Measurements from ENCODE around the gene SEPTIN5. TPM values are rescaled to one million over a fixed set of nuclear protein-coding genes. Genes with fewer than 3 reads are reported as not detected.

SEPTIN5 gene
- polyA plus RNA-seq, 2 of the 4 experiments (the other 2 are of a cell fraction) = 4.6 to 12.6 TPM

DNA sequence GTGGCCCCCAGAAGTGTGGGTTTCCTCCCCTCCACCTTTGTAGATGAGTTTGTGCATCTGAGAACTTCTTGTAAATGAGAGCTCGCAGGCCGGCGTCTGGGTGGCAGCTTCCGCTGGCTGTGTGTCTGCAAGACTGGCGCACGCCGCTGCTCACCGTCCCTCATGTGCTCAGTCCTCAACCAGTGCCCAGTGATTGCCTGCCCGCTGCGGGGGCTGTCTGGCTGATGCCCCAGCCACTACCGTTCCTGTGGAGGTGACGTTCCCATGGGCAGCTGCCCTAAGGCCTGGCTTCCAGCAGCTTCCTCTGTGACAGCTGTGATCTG is 55.1 kb downstream of the SEPTIN5 start:
- H3K4me2 ChIP-seq = no peak overlapping the region
- CTCF ChIA-PET = interaction anchor here (1.5 kb wide), 1 partner anchor 39 kb away, joined by 8 read pairs; no protein-coding TSS in a partner anchor
- H3K4me1 ChIP-seq = no peaks in the 10 kb centered on the region
- no peak for DNase-seq (ENCODE audit: low read depth in 1 of 2, low spot score in 1 of 2)
- no peak for FAIRE-seq
- H3K9me3 ChIP-seq = no peaks in the 10 kb centered on the region
- TF ChIP-seq KDM5A (IDR thresholded peaks at IDR 0.05) = no peak
- no peak for TF ChIP-seq NFE2L2 (conservative IDR thresholded peaks at IDR 0.05; ENCODE audit: low read length)
- no peak for TF ChIP-seq HDAC2 (IDR thresholded peaks at IDR 0.05)
- no peak for TF ChIP-seq GATA3 (IDR thresholded peaks at IDR 0.05; ENCODE audit: borderline replicate concordance)
- no peak for TF ChIP-seq FOXS1 (CRISPR knock-in tag; IDR thresholded peaks at IDR 0.05)
- TF ChIP-seq, protein P1, sequence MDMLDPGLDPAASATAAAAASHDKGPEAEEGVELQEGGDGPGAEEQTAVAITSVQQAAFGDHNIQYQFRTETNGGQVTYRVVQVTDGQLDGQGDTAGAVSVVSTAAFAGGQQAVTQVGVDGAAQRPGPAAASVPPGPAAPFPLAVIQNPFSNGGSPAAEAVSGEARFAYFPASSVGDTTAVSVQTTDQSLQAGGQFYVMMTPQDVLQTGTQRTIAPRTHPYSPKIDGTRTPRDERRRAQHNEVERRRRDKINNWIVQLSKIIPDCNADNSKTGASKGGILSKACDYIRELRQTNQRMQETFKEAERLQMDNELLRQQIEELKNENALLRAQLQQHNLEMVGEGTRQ (IDR thresholded peaks at IDR 0.05) = no peak
- TF ChIP-seq JUN (IDR thresholded peaks at IDR 0.05) = no peak
- TF ChIP-seq EHMT2 (IDR thresholded peaks at IDR 0.05; ENCODE audit: low read depth) = no peak
- TF ChIP-seq HOXA7 (CRISPR knock-in tag; IDR thresholded peaks at IDR 0.05) = no peak
- TF ChIP-seq, protein P2, sequence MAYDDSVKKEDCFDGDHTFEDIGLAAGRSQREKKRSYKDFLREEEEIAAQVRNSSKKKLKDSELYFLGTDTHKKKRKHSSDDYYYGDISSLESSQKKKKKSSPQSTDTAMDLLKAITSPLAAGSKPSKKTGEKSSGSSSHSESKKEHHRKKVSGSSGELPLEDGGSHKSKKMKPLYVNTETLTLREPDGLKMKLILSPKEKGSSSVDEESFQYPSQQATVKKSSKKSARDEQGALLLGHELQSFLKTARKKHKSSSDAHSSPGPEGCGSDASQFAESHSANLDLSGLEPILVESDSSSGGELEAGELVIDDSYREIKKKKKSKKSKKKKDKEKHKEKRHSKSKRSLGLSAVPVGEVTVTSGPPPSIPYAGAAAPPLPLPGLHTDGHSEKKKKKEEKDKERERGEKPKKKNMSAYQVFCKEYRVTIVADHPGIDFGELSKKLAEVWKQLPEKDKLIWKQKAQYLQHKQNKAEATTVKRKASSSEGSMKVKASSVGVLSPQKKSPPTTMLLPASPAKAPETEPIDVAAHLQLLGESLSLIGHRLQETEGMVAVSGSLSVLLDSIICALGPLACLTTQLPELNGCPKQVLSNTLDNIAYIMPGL (CRISPR knock-in tag; IDR thresholded peaks at IDR 0.05; ENCODE audit: borderline replicate concordance) = no peak
- TF ChIP-seq RFX5 (IDR thresholded peaks at IDR 0.05) = no peak
- TF ChIP-seq, protein P3, sequence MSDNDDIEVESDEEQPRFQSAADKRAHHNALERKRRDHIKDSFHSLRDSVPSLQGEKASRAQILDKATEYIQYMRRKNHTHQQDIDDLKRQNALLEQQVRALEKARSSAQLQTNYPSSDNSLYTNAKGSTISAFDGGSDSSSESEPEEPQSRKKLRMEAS (IDR thresholded peaks at IDR 0.05) = no peak
- TF ChIP-seq BHLHE40 (IDR thresholded peaks at IDR 0.05; ENCODE audit: low read depth, low read length) = no peak
- TF ChIP-seq ZFP36 (IDR thresholded peaks at IDR 0.05; ENCODE audit: borderline replicate concordance, partially characterized antibody) = no peak
- no peak for TF ChIP-seq MAZ (IDR thresholded peaks at IDR 0.05; ENCODE audit: borderline replicate concordance, low read depth, low read length)
- TF ChIP-seq NPAS2 (CRISPR knock-in tag; IDR thresholded peaks at IDR 0.05; ENCODE audit: borderline replicate concordance) = no peak
- TF ChIP-seq CBX2 (IDR thresholded peaks at IDR 0.05; ENCODE audit: borderline replicate concordance, low read depth) = no peak
- TF ChIP-seq NR3C1 (IDR thresholded peaks at IDR 0.05) = no peak
- H3K27ac ChIP-seq = no peak overlapping the region
- POLR2A ChIA-PET = interaction anchor here (1.0 kb wide), 1 partner anchor 112 kb away, joined by 3 read pairs; no protein-coding TSS in a partner anchor
- H3K4me3 ChIP-seq = no peak overlapping the region
- ATAC-seq = no peak
- 90% methylated on average over 12 of the region's 12 CpGs for WGBS (ENCODE audit: missing lambda C conversion rate)

DNA sequence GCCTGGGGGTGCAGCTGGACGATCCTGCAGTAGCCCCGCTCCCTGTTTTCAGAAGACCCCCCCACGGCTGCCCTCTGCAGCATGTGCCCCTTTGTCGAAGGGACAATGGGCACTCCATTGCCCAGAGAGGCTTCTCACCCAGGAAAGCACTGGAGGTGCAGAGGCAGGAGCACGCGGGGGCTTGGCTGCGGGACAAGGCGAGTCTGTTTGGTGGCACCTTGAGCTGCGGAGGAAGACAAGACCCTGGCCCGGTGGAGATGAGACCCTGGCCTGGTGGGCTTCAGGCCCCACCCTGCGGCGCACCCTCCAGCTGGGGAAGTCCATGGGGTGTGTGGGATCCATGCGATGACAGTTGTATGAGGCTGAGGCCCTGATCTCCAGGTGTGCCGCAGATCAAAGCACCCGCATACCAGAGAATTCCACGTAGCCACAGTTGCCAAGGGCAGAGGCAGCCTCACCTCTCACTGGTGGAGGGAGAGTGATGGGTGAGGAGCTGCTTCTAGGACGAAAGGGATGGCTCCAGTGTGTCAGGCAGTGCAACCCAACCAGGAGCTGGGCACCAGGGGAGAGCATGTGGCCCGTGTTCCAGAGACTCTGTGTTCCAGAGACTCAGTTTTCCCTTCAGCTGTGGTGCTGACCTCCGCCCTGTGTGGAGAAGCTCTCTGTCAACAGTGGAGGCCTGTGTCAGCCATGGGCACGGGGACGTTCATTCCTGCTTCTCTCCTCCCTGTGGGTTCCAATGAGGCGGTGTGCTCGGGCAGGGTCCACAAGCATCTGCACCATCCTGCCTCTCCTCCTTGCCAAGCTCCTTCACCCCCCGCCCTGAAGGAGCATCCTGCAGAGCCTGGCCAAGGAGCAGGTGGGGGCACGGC is 56.3 kb downstream of the SEPTIN5 start:
- no peak for FAIRE-seq
- TF ChIP-seq HEYL (CRISPR knock-in tag; IDR thresholded peaks at IDR 0.05) (no peak), TFCP2L1 (CRISPR knock-in tag; IDR thresholded peaks at IDR 0.05) (no peak), CEBPB (IDR thresholded peaks at IDR 0.05) (no peak), NPAS2 (CRISPR knock-in tag; IDR thresholded peaks at IDR 0.05; ENCODE audit: borderline replicate concordance) (no peak), CHD4 (IDR thresholded peaks at IDR 0.05; ENCODE audit: borderline replicate concordance) (no peak), ZC3H11A (IDR thresholded peaks at IDR 0.05) (no peak), HOXA7 (CRISPR knock-in tag; IDR thresholded peaks at IDR 0.05) (no peak), NFE2L2 (conservative IDR thresholded peaks at IDR 0.05; ENCODE audit: low read length) (no peak)
- TF ChIP-seq, protein P4, sequence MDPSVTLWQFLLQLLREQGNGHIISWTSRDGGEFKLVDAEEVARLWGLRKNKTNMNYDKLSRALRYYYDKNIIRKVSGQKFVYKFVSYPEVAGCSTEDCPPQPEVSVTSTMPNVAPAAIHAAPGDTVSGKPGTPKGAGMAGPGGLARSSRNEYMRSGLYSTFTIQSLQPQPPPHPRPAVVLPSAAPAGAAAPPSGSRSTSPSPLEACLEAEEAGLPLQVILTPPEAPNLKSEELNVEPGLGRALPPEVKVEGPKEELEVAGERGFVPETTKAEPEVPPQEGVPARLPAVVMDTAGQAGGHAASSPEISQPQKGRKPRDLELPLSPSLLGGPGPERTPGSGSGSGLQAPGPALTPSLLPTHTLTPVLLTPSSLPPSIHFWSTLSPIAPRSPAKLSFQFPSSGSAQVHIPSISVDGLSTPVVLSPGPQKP (IDR thresholded peaks at IDR 0.05; ENCODE audit: low read depth, low read length) = no peak
- no peak overlapping the region for H3K4me2 ChIP-seq
- no peak for ATAC-seq
- no peaks in the 10 kb centered on the region for H3K9me3 ChIP-seq
- WGBS (ENCODE audit: missing lambda C conversion rate) = 83% methylated on average over 12 of the region's 25 CpGs
- H3K4me3 ChIP-seq = no peak overlapping the region
- ChIA-PET POLR2A (no interaction called here), CTCF (interaction anchor here (0.6 to 1.6 kb wide), 7 partner anchors 13 to 140 kb away, joined by 3 to 8 read pairs (median 3); no protein-coding TSS in a partner anchor)
- no peak for DNase-seq (ENCODE audit: low read depth in 1 of 2, low spot score in 1 of 2)
- H3K4me1 ChIP-seq = no peaks in the 10 kb centered on the region
- H3K27ac ChIP-seq = no peak overlapping the region

All from A549 (cell line).